BE2C (cell line): ENCODE results near the gene ABCB9.

ENCODE experiments used
- DNase-seq: peaks from one replicate; pipeline ENCODE4 v3.0.0-alpha.2; 2020
- H3K27me3 ChIP-seq: fragments of 250-450 bp; sonication (Bioruptor Pico); 2 replicates; pipeline ENCODE4 v1.5.1; 2020; ENCODE audit warnings: mild to moderate bottlenecking
- H3K36me3 ChIP-seq: fragments of 250-450 bp; sonication (Bioruptor Pico); 2 replicates; pipeline ENCODE4 v1.5.1; 2020; ENCODE audit warnings: mild to moderate bottlenecking
- H3K4me1 ChIP-seq: fragments of 250-450 bp; sonication (Bioruptor Pico); 2 replicates; pipeline ENCODE4 v1.5.1; 2020
- H3K4me3 ChIP-seq: 2 replicates; pipeline ENCODE4 v1.5.1; 2011; ENCODE audit warnings: low read depth, low read length
- H3K9me3 ChIP-seq: fragments of 250-450 bp; sonication (Bioruptor Pico); 2 replicates; pipeline ENCODE4 v1.5.1; 2020
- TF ChIP-seq, protein P1 (sequence below): IDR thresholded peaks from 2 replicates; pipeline ENCODE4 v1.5.1; 2012; ENCODE audit warnings: mild to moderate bottlenecking, low read depth, low read length

Gene ABCB9

DNA sequence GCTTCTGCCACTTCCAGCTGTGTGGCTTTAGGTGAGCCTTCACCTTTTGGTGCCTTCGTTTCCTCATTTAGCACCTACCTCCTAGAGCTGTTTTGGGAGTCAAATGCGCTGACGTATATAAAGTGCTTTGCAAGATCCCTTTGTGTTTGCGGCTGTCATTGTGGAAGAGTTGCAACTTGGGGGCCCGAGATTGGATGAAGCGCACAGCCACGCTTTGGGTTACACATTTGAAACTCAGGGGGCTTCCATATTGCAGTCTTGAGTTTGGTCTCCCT, 13.6 kb upstream of the ABCB9 start:
- Histone ChIP-seq H3K9me3 (no peaks in the 10 kb centered on the region), H3K4me1 (peaks cover 8% of the 10 kb centered on the region), H3K4me3 (peak overlapping the region; percentile 88), H3K36me3 (peaks cover 16% of the 10 kb centered on the region), H3K27me3 (no peaks in the 10 kb centered on the region)
- TF ChIP-seq, protein P1, sequence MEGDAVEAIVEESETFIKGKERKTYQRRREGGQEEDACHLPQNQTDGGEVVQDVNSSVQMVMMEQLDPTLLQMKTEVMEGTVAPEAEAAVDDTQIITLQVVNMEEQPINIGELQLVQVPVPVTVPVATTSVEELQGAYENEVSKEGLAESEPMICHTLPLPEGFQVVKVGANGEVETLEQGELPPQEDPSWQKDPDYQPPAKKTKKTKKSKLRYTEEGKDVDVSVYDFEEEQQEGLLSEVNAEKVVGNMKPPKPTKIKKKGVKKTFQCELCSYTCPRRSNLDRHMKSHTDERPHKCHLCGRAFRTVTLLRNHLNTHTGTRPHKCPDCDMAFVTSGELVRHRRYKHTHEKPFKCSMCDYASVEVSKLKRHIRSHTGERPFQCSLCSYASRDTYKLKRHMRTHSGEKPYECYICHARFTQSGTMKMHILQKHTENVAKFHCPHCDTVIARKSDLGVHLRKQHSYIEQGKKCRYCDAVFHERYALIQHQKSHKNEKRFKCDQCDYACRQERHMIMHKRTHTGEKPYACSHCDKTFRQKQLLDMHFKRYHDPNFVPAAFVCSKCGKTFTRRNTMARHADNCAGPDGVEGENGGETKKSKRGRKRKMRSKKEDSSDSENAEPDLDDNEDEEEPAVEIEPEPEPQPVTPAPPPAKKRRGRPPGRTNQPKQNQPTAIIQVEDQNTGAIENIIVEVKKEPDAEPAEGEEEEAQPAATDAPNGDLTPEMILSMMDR, result no peak
- DNase-seq, result no peak

DNA sequence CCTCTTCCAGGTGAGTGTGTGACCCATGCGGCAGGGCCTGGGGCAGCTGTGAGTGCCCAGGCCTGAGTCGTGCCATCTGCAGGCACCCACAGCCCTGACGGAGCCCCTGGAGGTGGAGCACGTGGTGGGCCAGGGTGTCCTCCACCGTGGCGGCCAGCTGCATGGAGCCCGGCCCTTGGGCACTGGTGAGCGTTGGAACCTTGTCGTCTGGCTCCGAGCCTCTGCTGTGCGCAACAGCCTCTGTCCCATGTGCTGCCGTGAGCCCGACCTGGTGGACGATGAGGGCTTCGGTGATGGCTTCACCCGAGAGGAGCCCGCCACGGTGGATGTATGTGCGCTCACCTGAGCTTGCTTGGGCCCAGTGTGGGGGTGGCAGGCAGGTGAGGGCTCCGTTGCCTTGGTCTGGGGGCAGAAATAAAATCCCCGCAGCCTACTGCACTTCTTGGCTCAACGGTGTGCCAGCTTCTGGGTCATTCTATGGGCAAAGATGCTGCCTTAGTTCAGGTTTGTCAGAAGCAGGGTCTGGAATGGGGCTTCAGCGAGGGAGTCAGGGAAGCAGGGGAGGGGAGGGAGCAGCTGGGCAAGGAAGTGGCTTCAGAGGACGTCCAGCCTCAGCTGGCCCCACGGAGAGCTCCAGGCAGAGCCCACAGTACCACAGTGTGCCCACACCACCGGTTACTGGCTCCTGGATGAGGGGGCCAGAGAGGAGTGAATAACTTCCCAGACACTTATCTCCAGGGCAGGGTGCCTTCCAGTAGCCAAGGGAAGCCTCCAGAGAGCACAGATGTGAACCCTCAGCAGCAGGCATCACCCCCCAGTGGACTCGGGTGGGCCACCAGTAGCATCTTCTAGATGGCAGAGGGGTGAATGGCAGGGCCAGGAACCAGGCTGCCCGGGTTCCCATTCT, 13.0 kb upstream of the ABCB9 start:
- peak; percentile 14 for DNase-seq
- Histone ChIP-seq H3K4me3 (peak overlapping the region; percentile 88), H3K27me3 (no peaks in the 10 kb centered on the region), H3K36me3 (peaks cover 16% of the 10 kb centered on the region), H3K9me3 (no peaks in the 10 kb centered on the region), H3K4me1 (peaks cover 8% of the 10 kb centered on the region; the same call in 1 of the 2 replicates)
- TF ChIP-seq, protein P1, result no peak

DNA sequence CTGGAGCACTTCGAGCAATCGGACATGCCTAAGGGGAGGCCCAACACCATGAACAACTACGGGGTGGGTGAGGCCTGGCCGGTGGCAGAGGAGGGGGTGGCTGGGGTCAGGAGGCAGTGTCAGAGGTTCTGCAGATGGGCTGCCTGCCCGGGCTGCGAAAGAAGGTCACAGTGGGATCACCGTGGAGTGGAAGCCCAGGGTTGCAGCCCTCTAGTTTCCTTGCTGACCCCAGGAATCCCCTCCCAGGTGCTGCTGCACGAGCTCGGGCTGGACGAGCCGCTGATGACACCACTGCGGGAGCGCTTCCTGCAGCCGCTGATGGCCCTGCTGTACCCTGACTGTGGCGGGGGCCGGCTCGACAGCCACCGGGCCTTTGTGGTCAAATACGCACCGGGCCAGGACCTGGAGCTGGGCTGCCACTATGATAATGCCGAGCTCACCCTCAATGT, 12.3 kb upstream of the ABCB9 start:
- peak; percentile 6 for DNase-seq
- Histone ChIP-seq H3K27me3 (no peaks in the 10 kb centered on the region), H3K4me1 (peaks cover 5% of the 10 kb centered on the region; the same call in 1 of the 2 replicates), H3K9me3 (no peaks in the 10 kb centered on the region), H3K36me3 (peaks cover 16% of the 10 kb centered on the region), H3K4me3 (no peak overlapping the region)
- TF ChIP-seq, protein P1, result no peak

DNA sequence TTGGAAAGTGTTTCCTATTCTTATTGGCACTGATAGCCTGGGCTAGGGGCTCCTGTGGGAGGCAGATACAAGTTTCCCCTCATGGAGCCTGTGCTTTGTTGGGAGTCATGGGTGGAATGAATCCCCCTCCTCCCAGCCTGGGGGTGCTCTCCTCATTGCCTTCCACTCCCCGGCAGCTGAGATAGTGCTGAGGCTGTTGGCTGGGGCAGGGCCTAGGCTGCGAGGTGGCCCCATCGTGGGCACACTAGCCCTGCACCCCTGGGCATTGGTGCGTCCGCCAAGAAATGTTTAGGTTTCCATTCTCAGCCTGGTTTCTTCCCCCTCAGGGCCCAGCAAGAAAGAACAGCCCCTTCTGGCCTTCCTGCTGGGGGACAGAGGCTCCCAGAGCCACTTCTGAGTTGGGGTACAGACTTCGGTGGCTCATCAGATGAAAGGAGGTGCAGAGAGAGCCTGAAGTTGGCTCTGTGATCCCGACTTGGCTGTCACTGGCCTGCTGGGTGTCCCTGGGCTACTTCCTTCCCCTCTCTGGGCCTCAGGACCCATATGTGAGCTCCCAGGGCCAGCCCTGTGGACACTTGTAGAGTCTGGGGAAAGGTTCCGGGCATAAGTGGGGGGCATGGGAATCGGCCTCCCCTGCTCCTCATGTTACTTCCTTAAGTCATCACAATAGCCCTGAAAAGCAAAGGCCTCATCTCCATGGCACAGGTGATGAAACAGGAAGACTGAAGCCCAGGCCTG, 11.6 kb upstream of the ABCB9 start:
- TF ChIP-seq, protein P1, result no peak
- no peak for DNase-seq
- H3K9me3 ChIP-seq, result no peaks in the 10 kb centered on the region
- no peak overlapping the region for H3K4me3 ChIP-seq
- no peaks in the 10 kb centered on the region for H3K27me3 ChIP-seq
- H3K4me1 ChIP-seq, result peaks cover 5% of the 10 kb centered on the region; the same call in 1 of the 2 replicates
- peaks cover 11% of the 10 kb centered on the region; the same call in 1 of the 2 replicates for H3K36me3 ChIP-seq

DNA sequence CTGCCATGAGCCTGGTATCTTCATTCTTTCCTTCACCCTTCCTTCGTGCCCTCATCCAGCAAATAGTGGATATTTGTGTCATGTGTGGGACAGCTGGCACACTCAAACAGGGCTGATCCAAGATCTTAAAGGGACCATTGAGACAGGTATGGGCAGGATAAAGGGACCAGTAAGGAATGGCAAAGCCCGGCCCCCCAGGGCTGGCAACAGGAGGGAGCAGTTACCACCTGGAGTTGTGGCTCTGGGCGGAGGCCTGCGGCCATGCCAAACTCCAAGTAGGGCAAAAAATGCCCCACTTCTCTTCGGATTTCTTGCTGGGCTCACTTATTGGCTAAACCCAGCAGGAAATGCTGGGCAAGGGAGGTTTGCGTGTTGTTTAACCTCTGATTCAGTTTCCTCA, 10.9 kb upstream of the ABCB9 start:
- peaks cover 5% of the 10 kb centered on the region; the same call in 1 of the 2 replicates for H3K4me1 ChIP-seq
- peaks cover 5% of the 10 kb centered on the region; the same call in 1 of the 2 replicates for H3K36me3 ChIP-seq
- H3K4me3 ChIP-seq, result no peak overlapping the region
- DNase-seq, result no peak
- H3K27me3 ChIP-seq, result no peaks in the 10 kb centered on the region
- TF ChIP-seq, protein P1, result no peak
- H3K9me3 ChIP-seq, result no peaks in the 10 kb centered on the region
